Body of pancreas (tissue), 4 donors: ENCODE results near the gene ACVRL1. TPM values are rescaled to one million over a fixed set of nuclear protein-coding genes. Genes with fewer than 3 reads are reported as not detected.

Experiments used
- ATAC-seq: fragments of 150-250 bp; one replicate; pipeline ENCODE4 v1.9.1; 2016
- DNase-seq, 4 donors: peaks; one replicate each; pipeline ENCODE4 v3.0.0-alpha.2; 2019
- H3K27ac ChIP-seq, 4 donors: fragments of 200-600 bp; sonication (generic); 1 replicate in 3 of 4; 2 replicates in 1 of 4; pipeline versions ENCODE4 v1.5.1 to v1.6.1; 2016 to 2019; ENCODE audit warnings: mild to moderate bottlenecking in 1 of 4, mixed read lengths in 1 of 4, moderate library complexity in 1 of 4
- H3K27me3 ChIP-seq, 2 donors: fragments of 200-600 bp; sonication (generic); one replicate each; pipeline ENCODE4 v1.6.0; 2016; ENCODE audit warnings: mild to moderate bottlenecking in 1 of 2
- H3K36me3 ChIP-seq, 2 donors: fragments of 200-600 bp; sonication (generic); replicated peaks in 1 of 2; 2 replicates each; pipeline ENCODE4 v1.5.1; 2016; ENCODE audit warnings: low read depth in 2 of 2; ENCODE audit not compliant: insufficient read depth in 1 of 2
- H3K4me1 ChIP-seq: fragments of 200-600 bp; sonication (generic); one replicate; pipeline ENCODE4 v1.6.0; 2016
- H3K4me3 ChIP-seq, 2 donors: fragments of 200-600 bp; sonication (generic); 1 replicate in 1 of 2; 2 replicates in 1 of 2; pipeline ENCODE4 v1.5.1; 2016 to 2019
- H3K9me3 ChIP-seq, 3 donors: fragments of 200-600 bp; sonication (generic); 1 replicate in 2 of 3; 2 replicates in 1 of 3; pipeline ENCODE4 v1.5.1; 2016
- CTCF ChIP-seq, 7 experiments: fragments of 450-650 bp in 4 of 7; fragments of 200-600 bp in 3 of 7; sonication (generic) in 3 of 7; IDR thresholded peaks; one replicate each; pipeline ENCODE4 v1.5.1; 2016 to 2019; ENCODE audit warnings: antibody characterized with exemption in 7 of 7
- POLR2A ChIP-seq, 3 donors: fragments of 450-650 bp; IDR thresholded peaks; one replicate each; pipeline ENCODE4 v1.6.1; 2016; ENCODE audit warnings: antibody characterized with exemption in 3 of 3, mild to moderate bottlenecking in 2 of 3
- WGBS, 2 donors: methylation state at CpG; one replicate each; pipeline ENCODE4 v1.1.5; 2017; 5-methylcytosine and 5-hydroxymethylcytosine counted together
- intact Hi-C: fragments of 100-400 bp; cut with DNase I; formaldehyde crosslinking; loops from one replicate; pipeline ENCODE4 v1.15.1; 2023
- total RNA-seq, 2 donors: library from RNA; depleted of rRNA; stranded (reverse); fragments of >200 nt; gene quantifications; one replicate each; pipeline ENCODE4 v1.1.0, GENCODE V29; 2016

Gene ACVRL1
- total RNA-seq, 2 donors from 2014 or later: 37.1 to 93.9 TPM

- no peak for ATAC-seq
- no peaks in the 10 kb centered on the region for H3K27me3 ChIP-seq
- H3K4me3 ChIP-seq: no peak overlapping the region
- WGBS, 2 donors: 60 to 74% methylated on average over 3 of the region's 3 CpGs
- peak overlapping the region in 1 of 4 donors; percentile 10 for H3K27ac ChIP-seq
- no peaks in the 10 kb centered on the region for H3K36me3 ChIP-seq
- no peak for TF ChIP-seq POLR2A (IDR thresholded peaks at IDR 0.05)
- no peak for TF ChIP-seq CTCF (IDR thresholded peaks at IDR 0.05)
- H3K9me3 ChIP-seq: no peaks in the 10 kb centered on the region
- intact Hi-C loops: no loop called here
- no peaks in the 10 kb centered on the region for H3K4me1 ChIP-seq
- no peak for DNase-seq
Observed at GRCh38 chr12:51896236-51896635, 11.1 kb upstream of the ACVRL1 start.

GRCh38 chr12:51897181-51897580, 10.1 kb upstream of the ACVRL1 start:
- ATAC-seq (peak; percentile 26), DNase-seq (no peak)
- Histone ChIP-seq H3K4me1 (no peaks in the 10 kb centered on the region), H3K27ac (peak overlapping the region in 2 of 4 donors; percentile 10 to 33), H3K27me3 (no peaks in the 10 kb centered on the region), H3K36me3 (no peaks in the 10 kb centered on the region), H3K9me3 (no peaks in the 10 kb centered on the region), H3K4me3 (no peak overlapping the region)
- intact Hi-C loops: no loop called here
- no peak for TF ChIP-seq CTCF (IDR thresholded peaks at IDR 0.05)
- peak in 1 of 3 donors; percentile 12 for TF ChIP-seq POLR2A (IDR thresholded peaks at IDR 0.05)
- WGBS, 2 donors: 76 to 83% methylated on average over 5 to 8 of the region's 8 CpGs

GRCh38 chr12:51898506-51898905, 8.8 kb upstream of the ACVRL1 start:
- 70 to 84% methylated on average over 2 of the region's 2 CpGs for WGBS, 2 donors
- Histone ChIP-seq H3K36me3 (no peaks in the 10 kb centered on the region), H3K27me3 (no peaks in the 10 kb centered on the region), H3K9me3 (no peaks in the 10 kb centered on the region), H3K27ac (peak overlapping the region in 1 of 4 donors; percentile 2), H3K4me3 (no peak overlapping the region), H3K4me1 (no peaks in the 10 kb centered on the region)
- intact Hi-C loops: no loop called here
- DNase-seq (no peak), ATAC-seq (no peak)
- no peak for TF ChIP-seq CTCF (IDR thresholded peaks at IDR 0.05)
- TF ChIP-seq POLR2A (IDR thresholded peaks at IDR 0.05): no peak

GRCh38 chr12:51898937-51899336, 8.4 kb upstream of the ACVRL1 start:
- intact Hi-C loops: no loop called here
- Histone ChIP-seq H3K9me3 (no peaks in the 10 kb centered on the region), H3K27me3 (no peaks in the 10 kb centered on the region), H3K36me3 (no peaks in the 10 kb centered on the region), H3K4me1 (no peaks in the 10 kb centered on the region), H3K27ac (peak overlapping the region in 1 of 4 donors; percentile 2), H3K4me3 (no peak overlapping the region)
- no peak for TF ChIP-seq POLR2A (IDR thresholded peaks at IDR 0.05)
- TF ChIP-seq CTCF (IDR thresholded peaks at IDR 0.05): no peak
- ATAC-seq: peak; percentile 49
- WGBS, 2 donors: 79 to 90% methylated on average over 8 to 9 of the region's 9 CpGs
- DNase-seq: no peak

GRCh38 chr12:51900323-51900889, 6.9 kb upstream of the ACVRL1 start:
- no peaks in the 10 kb centered on the region for H3K4me1 ChIP-seq
- ATAC-seq: no peak
- TF ChIP-seq CTCF (IDR thresholded peaks at IDR 0.05) (no peak), POLR2A (IDR thresholded peaks at IDR 0.05) (no peak)
- intact Hi-C loops: no loop called here
- no peaks in the 10 kb centered on the region for H3K27me3 ChIP-seq
- no peak overlapping the region for H3K4me3 ChIP-seq
- WGBS, 2 donors: 90 to 91% methylated on average over 26 to 42 of the region's 43 CpGs
- no peak for DNase-seq
- no peaks in the 10 kb centered on the region for H3K36me3 ChIP-seq
- no peak overlapping the region for H3K27ac ChIP-seq
- no peaks in the 10 kb centered on the region for H3K9me3 ChIP-seq
